Endothelial cell of umbilical vein (primary cell): Measurements from ENCODE around the gene OSER1.

Source experiments
- EZH2 ChIP-seq: IDR thresholded peaks from 2 replicates; pipeline ENCODE4 v1.6.1; 2012; ENCODE audit warnings: borderline replicate concordance, low read depth, mild to moderate bottlenecking, moderate library complexity, low read length, inconsistent platforms; ENCODE audit not compliant: severe bottlenecking
- GATA2 ChIP-seq: IDR thresholded peaks from 2 replicates; pipeline ENCODE4 v1.7.0; 2011; ENCODE audit warnings: low read depth, mild to moderate bottlenecking, moderate library complexity, mixed read lengths, low read length; ENCODE audit not compliant: insufficient read length, insufficient read depth
- MYC ChIP-seq: IDR thresholded peaks from one replicate; pipeline ENCODE4 v1.6.1; 2011; ENCODE audit warnings: mild to moderate bottlenecking, low read depth, low read length
- POLR2A ChIP-seq: IDR thresholded peaks from 2 replicates; pipeline ENCODE4 v1.6.1; 2012; ENCODE audit warnings: low read depth, mild to moderate bottlenecking, control low read depth, low read length
- POLR2AphosphoS5 ChIP-seq: IDR thresholded peaks from 2 replicates; pipeline ENCODE4 v1.6.1; 2012; ENCODE audit warnings: low read depth, mild to moderate bottlenecking, control low read depth, low read length, moderate library complexity; ENCODE audit not compliant: insufficient read depth
- TF ChIP-seq, protein P1 (sequence below), 2 donors: IDR thresholded peaks; 1 replicate in 1 of 2; 2 replicates in 1 of 2; pipeline ENCODE4 v1.5.1; 2011; ENCODE audit warnings: low read length in 2 of 2, mild to moderate bottlenecking in 2 of 2, moderate library complexity in 2 of 2, control low read depth in 1 of 2, inconsistent platforms in 1 of 2, low read depth in 1 of 2; ENCODE audit not compliant: insufficient read depth in 1 of 2; ENCODE audit errors: extremely low read depth in 1 of 2

DNA sequence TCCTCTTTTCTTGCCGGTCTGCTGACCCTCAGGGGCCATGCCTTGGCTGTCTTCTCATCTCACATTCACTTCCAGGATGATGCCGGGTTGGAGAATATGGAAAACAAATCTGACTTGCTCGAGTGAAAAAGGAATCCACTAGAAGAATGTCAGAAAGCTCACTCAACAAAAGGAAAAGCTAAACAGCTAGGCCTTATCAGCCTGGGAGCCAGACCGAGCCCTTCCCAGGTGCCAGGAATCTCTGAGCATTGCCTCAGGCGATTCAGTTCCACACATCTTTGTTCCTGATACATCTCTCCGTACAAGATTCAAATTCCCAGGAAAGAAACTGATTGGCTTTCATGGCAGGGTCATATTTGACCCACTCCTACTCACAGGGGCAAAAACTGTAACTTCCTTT is 9.2 kb upstream of the OSER1 start:
- TF ChIP-seq, protein P1, sequence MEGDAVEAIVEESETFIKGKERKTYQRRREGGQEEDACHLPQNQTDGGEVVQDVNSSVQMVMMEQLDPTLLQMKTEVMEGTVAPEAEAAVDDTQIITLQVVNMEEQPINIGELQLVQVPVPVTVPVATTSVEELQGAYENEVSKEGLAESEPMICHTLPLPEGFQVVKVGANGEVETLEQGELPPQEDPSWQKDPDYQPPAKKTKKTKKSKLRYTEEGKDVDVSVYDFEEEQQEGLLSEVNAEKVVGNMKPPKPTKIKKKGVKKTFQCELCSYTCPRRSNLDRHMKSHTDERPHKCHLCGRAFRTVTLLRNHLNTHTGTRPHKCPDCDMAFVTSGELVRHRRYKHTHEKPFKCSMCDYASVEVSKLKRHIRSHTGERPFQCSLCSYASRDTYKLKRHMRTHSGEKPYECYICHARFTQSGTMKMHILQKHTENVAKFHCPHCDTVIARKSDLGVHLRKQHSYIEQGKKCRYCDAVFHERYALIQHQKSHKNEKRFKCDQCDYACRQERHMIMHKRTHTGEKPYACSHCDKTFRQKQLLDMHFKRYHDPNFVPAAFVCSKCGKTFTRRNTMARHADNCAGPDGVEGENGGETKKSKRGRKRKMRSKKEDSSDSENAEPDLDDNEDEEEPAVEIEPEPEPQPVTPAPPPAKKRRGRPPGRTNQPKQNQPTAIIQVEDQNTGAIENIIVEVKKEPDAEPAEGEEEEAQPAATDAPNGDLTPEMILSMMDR (IDR thresholded peaks at IDR 0.05; ENCODE audit: extremely low read depth in 1 of 2, insufficient read depth in 1 of 2, low read depth in 1 of 2, low read length in 2 of 2) = no peak
- TF ChIP-seq GATA2 (no peak), POLR2A (no peak), MYC (no peak), EZH2 (no peak), POLR2AphosphoS5 (no peak)
